ENCODE results near the gene TMEM60.

DNA sequence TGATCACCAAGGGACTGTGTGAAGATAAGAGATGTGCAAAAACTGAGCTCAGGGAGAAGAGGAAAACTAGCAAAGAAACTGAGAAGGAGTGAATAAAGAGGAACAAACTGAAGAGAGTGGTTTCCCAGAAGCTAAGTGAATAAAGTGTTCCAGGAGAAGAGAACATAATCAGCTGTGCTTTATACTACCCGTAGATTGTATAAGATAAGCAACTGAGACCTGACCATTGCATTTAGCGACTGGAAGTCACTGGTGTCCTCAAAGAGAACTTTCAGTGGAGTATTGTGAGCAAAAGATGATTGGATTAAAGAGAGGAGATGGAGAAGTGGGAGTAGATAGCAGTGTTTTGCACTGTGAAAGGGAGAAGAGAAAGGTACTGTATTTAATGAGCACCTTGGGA lies 14.9 kb upstream of the TMEM60 start:
- no peak for TF ChIP-seq TAF1 (IDR thresholded peaks at IDR 0.05; ENCODE audit: borderline replicate concordance, low read depth, low read length)
- no peak for TF ChIP-seq POLR2AphosphoS5 (IDR thresholded peaks at IDR 0.05; ENCODE audit: low read length)
- no peak for TF ChIP-seq GABPA (IDR thresholded peaks at IDR 0.05; ENCODE audit: low read depth)
- no peak for TF ChIP-seq TCF12 (IDR thresholded peaks at IDR 0.05; ENCODE audit: low read depth, low read length)
- TF ChIP-seq ZBED1 (IDR thresholded peaks at IDR 0.05; ENCODE audit: borderline replicate concordance) = no peak
- no peak for TF ChIP-seq RCOR1 (conservative IDR thresholded peaks at IDR 0.05; ENCODE audit: low read depth, low read length)
- TF ChIP-seq RAD21 (IDR thresholded peaks at IDR 0.05; ENCODE audit: insufficient read depth, low read depth, low read length) = no peak
- TF ChIP-seq NBN (IDR thresholded peaks at IDR 0.05) = no peak
- TF ChIP-seq TARDBP (IDR thresholded peaks at IDR 0.05; ENCODE audit: borderline replicate concordance) = no peak
- no peak for TF ChIP-seq FOS (IDR thresholded peaks at IDR 0.05; ENCODE audit: borderline replicate concordance, extremely low read depth, insufficient read length)
- TF ChIP-seq HDAC6 (IDR thresholded peaks at IDR 0.05; ENCODE audit: unreplicated experiment) = no peak
- TF ChIP-seq SKIL (IDR thresholded peaks at IDR 0.05; ENCODE audit: low read depth, poor library complexity, severe bottlenecking) = no peak
